GM12801 (cell line): ENCODE measurements around the gene CASP12.

ENCODE experiments used
- CTCF ChIP-seq: IDR thresholded peaks from one replicate; pipeline ENCODE4 v1.5.1; 2011; ENCODE audit warnings: control low read depth; ENCODE audit not compliant: insufficient read length; ENCODE audit errors: extremely low read depth

CASP12 gene

GRCh38 chr11:104897891-104898684 lies at the start of gene CASP12:
Gene CASP12 (minus strand): TSS chr11:104898460.
- TF ChIP-seq CTCF = no peak

- no peak for TF ChIP-seq CTCF
These were observed 48.6 kb upstream of the CASP12 start for GRCh38 chr11:104946907-104947306.

GRCh38 chr11:104944076-104944475 lies 45.8 kb upstream of the CASP12 start:
- no peak for TF ChIP-seq CTCF

GRCh38 chr11:104943561-104943960 lies 45.3 kb upstream of the CASP12 start:
- no peak for TF ChIP-seq CTCF

GRCh38 chr11:104934594-104934993 lies 36.3 kb upstream of the CASP12 start:
- no peak for TF ChIP-seq CTCF

- TF ChIP-seq CTCF = no peak
These were observed 30.6 kb upstream of the CASP12 start for GRCh38 chr11:104928811-104929210.

- no peak for TF ChIP-seq CTCF
These were observed 28.7 kb upstream of the CASP12 start for GRCh38 chr11:104926771-104927611.
